Lung (tissue), 12 donors: Measurements from ENCODE around the gene SLC38A9. TPM values are rescaled to one million over a fixed set of nuclear protein-coding genes. Genes with fewer than 3 reads are reported as not detected.

Experiments
- ATAC-seq: fragments of 200-7000 bp; cut with Tn5 transposase; one replicate; pipeline ENCODE4 v1.9.1; 2020; ENCODE audit warnings: moderate number of reproducible peaks; ENCODE audit not compliant: insufficient read depth, low FRiP score
- DNase-seq, 3 donors: peaks; one replicate each; pipeline ENCODE4 v3.0.0-alpha.2; 2013 to 2017
- H3K27ac ChIP-seq, 2 donors: one replicate each; pipeline ENCODE4 v1.5.1; 2013; ENCODE audit warnings: mild to moderate bottlenecking in 2 of 2, moderate library complexity in 2 of 2, control low read depth in 1 of 2, inconsistent platforms in 1 of 2, low read depth in 1 of 2, low read length in 1 of 2
- H3K27me3 ChIP-seq, 3 donors: one replicate each; pipeline ENCODE4 v1.5.1; 2013; ENCODE audit warnings: low read length in 2 of 3; ENCODE audit not compliant: control insufficient read depth in 3 of 3, insufficient read depth in 3 of 3
- H3K36me3 ChIP-seq, 4 donors: one replicate each; pipeline ENCODE4 v1.5.1; 2013; ENCODE audit warnings: low read length in 4 of 4, mild to moderate bottlenecking in 1 of 4, moderate library complexity in 1 of 4; ENCODE audit not compliant: control insufficient read depth in 4 of 4, insufficient read depth in 4 of 4
- H3K4me1 ChIP-seq, 5 donors: one replicate each; pipeline ENCODE4 v1.5.1; 2013; ENCODE audit warnings: low read length in 5 of 5, mild to moderate bottlenecking in 2 of 5, moderate library complexity in 1 of 5; ENCODE audit not compliant: control insufficient read depth in 5 of 5, insufficient read depth in 5 of 5
- H3K4me3 ChIP-seq: one replicate; pipeline ENCODE4 v1.5.1; 2013; ENCODE audit warnings: mild to moderate bottlenecking, control low read depth, moderate library complexity
- H3K9ac ChIP-seq, 2 donors: one replicate each; pipeline ENCODE4 v1.5.1; 2013; ENCODE audit warnings: low read length in 2 of 2, control low read depth in 1 of 2; ENCODE audit not compliant: insufficient read depth in 1 of 2
- H3K9me3 ChIP-seq, 4 donors: one replicate each; pipeline ENCODE4 v1.5.1; 2013; ENCODE audit warnings: low read length in 3 of 4, mild to moderate bottlenecking in 1 of 4, moderate library complexity in 1 of 4; ENCODE audit not compliant: control insufficient read depth in 4 of 4, insufficient read depth in 3 of 4
- CTCF ChIP-seq: IDR thresholded peaks from 2 replicates; pipeline ENCODE4 v1.5.1; 2012; ENCODE audit warnings: mild to moderate bottlenecking; ENCODE audit errors: control extremely low read depth, extremely low read depth
- WGBS, 2 donors: extraction: QIAGEN DNeasy Blood & Tissue Kit; methylation state at CpG; one replicate each; pipeline ENCODE4 v1.1.7; 2013; 5-methylcytosine and 5-hydroxymethylcytosine counted together
- polyA plus RNA-seq, 2 donors: library from polyadenylated mRNA; stranded (reverse); fragments of 200-250 nt; gene quantifications; one replicate each; pipeline ENCODE4 v1.2.1, GENCODE V29; 2013
- total RNA-seq, 2 donors: library from RNA; depleted of rRNA in 1 of 2; stranded (reverse); fragments of >200 nt in 1 of 2; gene quantifications; one replicate each; pipeline ENCODE4 v1.2.1, GENCODE V29; 2014 to 2021
- donor health status: control.
- donor health status: control.
- donor health status: Bipolar disorder and iron deficiency.
- donor health status: healthy.
- donor health status: DM: yes; HTN: yes; CAD: no.

SLC38A9 gene
- total and polyA plus RNA-seq, 4 donors: 8.5 to 64.2 (median 14.5) TPM

- ATAC-seq: no peak
Measured at GRCh38 chr5:55702598-55703345, 9.4 kb downstream of the SLC38A9 start.

GRCh38 chr5:55701462-55702103, 10.5 kb downstream of the SLC38A9 start:
- DNase-seq (no peak), ATAC-seq (no peak)
- Histone ChIP-seq H3K9ac (no peak overlapping the region), H3K4me1 (peaks cover 0 to 6% (median 0%) of the 10 kb centered on the region in 5 donors), H3K36me3 (peaks cover 0 to 2% (median 0%) of the 10 kb centered on the region in 4 donors), H3K4me3 (no peak overlapping the region), H3K27me3 (no peaks in the 10 kb centered on the region), H3K27ac (no peak overlapping the region), H3K9me3 (no peaks in the 10 kb centered on the region)
- TF ChIP-seq CTCF: no peak
- 91 to 96% methylated on average over 3 of the region's 3 CpGs for WGBS, 2 donors

More at GRCh38 chr5:55702598-55703345, 9.4 kb downstream of the SLC38A9 start:
- H3K9me3 ChIP-seq: no peaks in the 10 kb centered on the region
- H3K4me3 ChIP-seq: no peak overlapping the region
- H3K4me1 ChIP-seq: peaks cover 0 to 6% (median 0%) of the 10 kb centered on the region in 5 donors
- 3 to 14% methylated on average over 1 of the region's 1 CpG for WGBS, 2 donors
- no peaks in the 10 kb centered on the region for H3K27me3 ChIP-seq
- DNase-seq: peak in 1 of 3 donors; percentile 16
- no peak overlapping the region for H3K27ac ChIP-seq
- no peak overlapping the region for H3K9ac ChIP-seq
- TF ChIP-seq CTCF: no peak
- H3K36me3 ChIP-seq: peaks cover 0 to 2% (median 0%) of the 10 kb centered on the region in 4 donors

- no peak overlapping the region for H3K4me3 ChIP-seq
- H3K9me3 ChIP-seq: no peaks in the 10 kb centered on the region
- no peak overlapping the region for H3K9ac ChIP-seq
- no peak for TF ChIP-seq CTCF
- no peak overlapping the region for H3K27ac ChIP-seq
- DNase-seq (no peak), ATAC-seq (no peak)
- no peaks in the 10 kb centered on the region for H3K27me3 ChIP-seq
- H3K36me3 ChIP-seq: peaks cover 0 to 2% (median 0%) of the 10 kb centered on the region in 4 donors
- peaks cover 0 to 6% (median 0%) of the 10 kb centered on the region in 5 donors for H3K4me1 ChIP-seq
- WGBS, 2 donors: 46 to 96% methylated on average over 2 of the region's 2 CpGs
Measured at GRCh38 chr5:55700745-55701144, 11.4 kb downstream of the SLC38A9 start.
